Trophoblast cell (in vitro differentiated cells and primary cell): Measurements from ENCODE around the gene GRIA2.

ENCODE experiments used
- DNase-seq, 2 donors: peaks; one replicate each; pipeline ENCODE4 v3.0.0-alpha.2; 2016
- H2AFZ ChIP-seq: 2 replicates; pipeline ENCODE4 v1.6.1; 2013; ENCODE audit warnings: low read length, moderate library complexity, mild to moderate bottlenecking; ENCODE audit not compliant: insufficient read depth, poor library complexity
- H2AK5ac ChIP-seq: 2 replicates; pipeline ENCODE4 v1.6.1; 2013; ENCODE audit warnings: mild to moderate bottlenecking, low read length
- H2BK120ac ChIP-seq: 2 replicates; pipeline ENCODE4 v1.6.1; 2013; ENCODE audit warnings: low read length, mild to moderate bottlenecking, moderate library complexity; ENCODE audit not compliant: insufficient read depth, poor library complexity
- H2BK12ac ChIP-seq: 2 replicates; pipeline ENCODE4 v1.6.1; 2013; ENCODE audit warnings: mild to moderate bottlenecking, low read length, moderate library complexity
- H2BK5ac ChIP-seq: 2 replicates; pipeline ENCODE4 v1.6.1; 2013; ENCODE audit warnings: low read length, low read depth, moderate library complexity, mild to moderate bottlenecking; ENCODE audit not compliant: poor library complexity
- H3K14ac ChIP-seq: 2 replicates; pipeline ENCODE4 v1.6.1; 2013; ENCODE audit warnings: mild to moderate bottlenecking, low read length
- H3K18ac ChIP-seq: 2 replicates; pipeline ENCODE4 v1.6.1; 2013; ENCODE audit warnings: mild to moderate bottlenecking, low read length
- H3K23ac ChIP-seq: 2 replicates; pipeline ENCODE4 v1.6.1; 2013; ENCODE audit warnings: low read length
- H3K27ac ChIP-seq: 2 replicates; pipeline ENCODE4 v1.5.1; 2013; ENCODE audit warnings: low read depth, mild to moderate bottlenecking, inconsistent platforms, low read length, moderate library complexity
- H3K27me3 ChIP-seq: 2 replicates; pipeline ENCODE4 v1.6.1; 2013; ENCODE audit warnings: inconsistent platforms, mild to moderate bottlenecking, low read length, moderate library complexity; ENCODE audit not compliant: insufficient read depth
- H3K36me3 ChIP-seq, 2 experiments: 1 replicate in 1 of 2; 2 replicates in 1 of 2; pipeline ENCODE4 v1.6.1; 2013; ENCODE audit warnings: low read length in 2 of 2, mild to moderate bottlenecking in 2 of 2, moderate library complexity in 1 of 2; ENCODE audit not compliant: insufficient read depth in 2 of 2, control insufficient read depth in 1 of 2
- H3K4ac ChIP-seq: 2 replicates; pipeline ENCODE4 v1.6.1; 2013; ENCODE audit warnings: low read depth, mild to moderate bottlenecking, low read length, moderate library complexity
- H3K4me1 ChIP-seq, 2 experiments: 1 replicate in 1 of 2; 2 replicates in 1 of 2; pipeline ENCODE4 v1.6.1; 2013; ENCODE audit warnings: low read length in 2 of 2, mild to moderate bottlenecking in 2 of 2, moderate library complexity in 1 of 2; ENCODE audit not compliant: insufficient read depth in 2 of 2, control insufficient read depth in 1 of 2
- H3K4me2 ChIP-seq: 2 replicates; pipeline ENCODE4 v1.6.1; 2013; ENCODE audit warnings: inconsistent platforms, mild to moderate bottlenecking, low read length, moderate library complexity
- H3K4me3 ChIP-seq: 2 replicates; pipeline ENCODE4 v1.5.1; 2013; ENCODE audit warnings: mild to moderate bottlenecking, low read depth, low read length, inconsistent platforms
- H3K79me1 ChIP-seq: one replicate; pipeline ENCODE4 v1.6.1; 2013; ENCODE audit warnings: low read length
- H3K79me2 ChIP-seq: 2 replicates; pipeline ENCODE4 v1.6.1; 2013; ENCODE audit warnings: low read length, mild to moderate bottlenecking; ENCODE audit not compliant: control insufficient read depth, insufficient read depth, poor library complexity
- H3K9ac ChIP-seq: 2 replicates; pipeline ENCODE4 v1.6.1; 2013; ENCODE audit warnings: mild to moderate bottlenecking, low read length
- H3K9me3 ChIP-seq: 2 replicates; pipeline ENCODE4 v1.6.1; 2013; ENCODE audit warnings: low read depth, mild to moderate bottlenecking, control low read depth, inconsistent platforms, low read length; ENCODE audit not compliant: insufficient read depth
- H4K12ac ChIP-seq: 2 replicates; pipeline ENCODE4 v1.6.1; 2013; ENCODE audit warnings: low read depth, mild to moderate bottlenecking, low read length, moderate library complexity
- H4K8ac ChIP-seq: 2 replicates; pipeline ENCODE4 v1.6.1; 2013; ENCODE audit warnings: low read depth, mild to moderate bottlenecking, low read length, moderate library complexity
- H4K91ac ChIP-seq: one replicate; pipeline ENCODE4 v1.6.1; 2013; ENCODE audit warnings: low read depth, mild to moderate bottlenecking, low read length, moderate library complexity
- WGBS: extraction: QIAGEN DNeasy Blood & Tissue Kit; methylation state at CpG from one replicate; pipeline ENCODE4 v1.1.7; 2013; ENCODE audit warnings: missing lambda C conversion rate; ENCODE audit not compliant: insufficient read length, insufficient coverage; ENCODE audit errors: extremely low coverage; 5-methylcytosine and 5-hydroxymethylcytosine counted together

Gene GRIA2

GRCh38 chr4:157327666-157328065 is 107.1 kb downstream of the GRIA2 start:
- H3K79me2 ChIP-seq: no peaks in the 10 kb centered on the region
- no peak overlapping the region for H2BK12ac ChIP-seq
- WGBS: no CpG with 5 or more reads among the region's 2 CpGs
- H4K8ac ChIP-seq: no peak overlapping the region
- no peak overlapping the region for H2BK120ac ChIP-seq
- no peaks in the 10 kb centered on the region for H3K27me3 ChIP-seq
- no peak overlapping the region for H3K14ac ChIP-seq
- no peaks in the 10 kb centered on the region for H3K9me3 ChIP-seq
- no peaks in the 10 kb centered on the region for H3K36me3 ChIP-seq
- H3K4ac ChIP-seq: no peak overlapping the region
- no peak overlapping the region for H3K23ac ChIP-seq
- DNase-seq: no peak
- no peak overlapping the region for H4K91ac ChIP-seq
- no peak overlapping the region for H4K12ac ChIP-seq
- H3K4me1 ChIP-seq: no peaks in the 10 kb centered on the region
- no peak overlapping the region for H3K4me3 ChIP-seq
- H3K9ac ChIP-seq: no peak overlapping the region
- H3K4me2 ChIP-seq: no peak overlapping the region
- H2AK5ac ChIP-seq: no peak overlapping the region
- H3K27ac ChIP-seq: no peak overlapping the region
- H3K18ac ChIP-seq: no peak overlapping the region
- H2AFZ ChIP-seq: no peak overlapping the region
- H3K79me1 ChIP-seq: no peaks in the 10 kb centered on the region
- no peak overlapping the region for H2BK5ac ChIP-seq

DNA sequence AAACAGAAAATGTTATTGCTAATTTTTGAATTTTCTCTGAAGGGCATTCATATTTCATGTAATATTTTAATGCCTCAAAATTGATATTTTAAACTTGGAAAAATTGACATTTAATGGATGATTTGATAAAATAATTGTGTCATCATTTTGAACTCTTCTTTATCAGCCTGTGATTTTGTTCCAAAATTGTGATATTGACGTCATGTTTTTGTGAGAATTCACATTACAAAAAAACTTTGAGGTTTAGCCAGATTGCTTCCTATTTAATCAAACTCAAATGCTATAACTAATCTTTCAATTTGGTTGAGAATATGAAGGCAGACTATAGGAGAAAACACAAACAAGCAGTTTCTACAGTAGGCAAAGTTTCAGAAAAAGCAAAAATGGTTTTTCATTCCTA is 137.4 kb downstream of the GRIA2 start:
- H3K79me1 ChIP-seq: no peaks in the 10 kb centered on the region
- no peaks in the 10 kb centered on the region for H3K9me3 ChIP-seq
- H3K27ac ChIP-seq: no peak overlapping the region
- H3K36me3 ChIP-seq: no peaks in the 10 kb centered on the region
- H4K12ac ChIP-seq: no peak overlapping the region
- H2BK12ac ChIP-seq: no peak overlapping the region
- no peak overlapping the region for H4K8ac ChIP-seq
- H3K18ac ChIP-seq: no peak overlapping the region
- no CpG with 5 or more reads among the region's 1 CpG for WGBS
- no peak overlapping the region for H2BK120ac ChIP-seq
- no peak overlapping the region for H3K14ac ChIP-seq
- no peak overlapping the region for H3K4me3 ChIP-seq
- H3K23ac ChIP-seq: no peak overlapping the region
- H3K4me2 ChIP-seq: no peak overlapping the region
- no peaks in the 10 kb centered on the region for H3K27me3 ChIP-seq
- H2AK5ac ChIP-seq: no peak overlapping the region
- DNase-seq: no peak
- H3K79me2 ChIP-seq: no peaks in the 10 kb centered on the region
- H2AFZ ChIP-seq: no peak overlapping the region
- no peak overlapping the region for H2BK5ac ChIP-seq
- no peak overlapping the region for H4K91ac ChIP-seq
- no peaks in the 10 kb centered on the region for H3K4me1 ChIP-seq
- no peak overlapping the region for H3K9ac ChIP-seq
- no peak overlapping the region for H3K4ac ChIP-seq

DNA sequence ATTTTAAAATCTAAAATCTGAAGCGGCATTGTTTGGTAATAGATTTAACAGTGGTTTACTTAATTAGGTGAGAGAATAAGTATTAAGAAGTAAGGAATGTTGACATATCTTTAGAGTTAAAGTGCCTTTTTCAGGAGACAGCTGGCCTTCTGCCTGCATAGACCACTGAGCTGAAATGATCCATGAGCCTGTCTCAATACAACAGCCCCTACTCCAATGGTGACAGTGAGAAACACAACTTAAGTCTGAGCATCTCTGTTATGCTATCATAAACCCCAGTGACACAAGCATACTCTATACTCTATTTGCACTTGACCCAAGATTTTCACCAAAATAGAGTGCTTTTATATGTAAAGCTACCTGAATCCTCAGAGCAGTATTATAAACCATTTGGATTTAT is 137.9 kb downstream of the GRIA2 start:
- Histone ChIP-seq H3K23ac (no peak overlapping the region), H4K8ac (no peak overlapping the region), H2BK5ac (no peak overlapping the region), H3K4me2 (no peak overlapping the region), H3K9me3 (no peaks in the 10 kb centered on the region), H3K14ac (no peak overlapping the region), H2AK5ac (no peak overlapping the region), H3K36me3 (no peaks in the 10 kb centered on the region), H3K27ac (no peak overlapping the region), H3K4me1 (no peaks in the 10 kb centered on the region), H3K79me2 (no peaks in the 10 kb centered on the region), H3K79me1 (no peaks in the 10 kb centered on the region), H4K91ac (no peak overlapping the region), H2BK120ac (no peak overlapping the region), H3K4ac (no peak overlapping the region), H3K9ac (no peak overlapping the region), H2BK12ac (no peak overlapping the region), H4K12ac (no peak overlapping the region), H2AFZ (no peak overlapping the region), H3K4me3 (no peak overlapping the region), H3K18ac (no peak overlapping the region), H3K27me3 (no peaks in the 10 kb centered on the region)
- DNase-seq: no peak
- 100% methylated on average over 1 of the region's 1 CpG for WGBS

DNA sequence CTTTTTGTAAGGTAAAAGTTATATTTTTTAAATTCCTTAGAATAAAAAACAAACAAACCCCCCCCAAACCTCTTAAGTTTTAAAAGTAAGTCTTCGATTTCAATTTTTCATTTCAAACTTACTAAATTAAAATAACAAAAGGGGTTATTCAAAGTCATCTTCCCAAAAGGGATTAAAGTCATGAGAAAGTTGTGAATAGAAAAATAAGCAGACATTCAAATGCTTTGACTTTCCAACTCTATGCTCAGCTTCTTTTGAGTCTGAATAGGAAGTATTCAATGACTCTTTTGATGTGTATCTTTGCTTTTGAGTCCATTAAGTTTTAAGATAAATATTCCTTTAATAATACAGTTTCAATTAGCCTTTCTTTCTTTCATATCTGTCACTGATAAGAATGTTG is 138.3 kb downstream of the GRIA2 start:
- H4K8ac ChIP-seq: no peak overlapping the region
- H3K36me3 ChIP-seq: no peaks in the 10 kb centered on the region
- H2BK120ac ChIP-seq: no peak overlapping the region
- H3K4me2 ChIP-seq: no peak overlapping the region
- no peak overlapping the region for H3K14ac ChIP-seq
- H3K23ac ChIP-seq: no peak overlapping the region
- H3K79me1 ChIP-seq: no peaks in the 10 kb centered on the region
- no peak overlapping the region for H3K18ac ChIP-seq
- H2BK5ac ChIP-seq: no peak overlapping the region
- H2BK12ac ChIP-seq: no peak overlapping the region
- WGBS: no CpG with 5 or more reads among the region's 1 CpG
- H3K27ac ChIP-seq: no peak overlapping the region
- no peaks in the 10 kb centered on the region for H3K9me3 ChIP-seq
- no peak overlapping the region for H4K91ac ChIP-seq
- H3K9ac ChIP-seq: no peak overlapping the region
- H3K27me3 ChIP-seq: no peaks in the 10 kb centered on the region
- H3K79me2 ChIP-seq: no peaks in the 10 kb centered on the region
- H3K4me3 ChIP-seq: no peak overlapping the region
- no peak overlapping the region for H2AFZ ChIP-seq
- no peak overlapping the region for H4K12ac ChIP-seq
- no peak overlapping the region for H3K4ac ChIP-seq
- no peak for DNase-seq
- no peaks in the 10 kb centered on the region for H3K4me1 ChIP-seq
- no peak overlapping the region for H2AK5ac ChIP-seq
